Activated CD4-positive, alpha-beta T cell treated with anti-CD3 and anti-CD28 coated beads, Interleukin-2, Interleukin-6, amounts not matched to agents 100 ng/mL and 50 ng/mL, durations not matched to agents 16 hours and 8 hours (primary cell): ENCODE measurements around the gene MTUS2.

Experiments
- DNase-seq: peaks from one replicate; pipeline ENCODE4 v3.0.0-alpha.2; 2020

Gene MTUS2

DNA sequence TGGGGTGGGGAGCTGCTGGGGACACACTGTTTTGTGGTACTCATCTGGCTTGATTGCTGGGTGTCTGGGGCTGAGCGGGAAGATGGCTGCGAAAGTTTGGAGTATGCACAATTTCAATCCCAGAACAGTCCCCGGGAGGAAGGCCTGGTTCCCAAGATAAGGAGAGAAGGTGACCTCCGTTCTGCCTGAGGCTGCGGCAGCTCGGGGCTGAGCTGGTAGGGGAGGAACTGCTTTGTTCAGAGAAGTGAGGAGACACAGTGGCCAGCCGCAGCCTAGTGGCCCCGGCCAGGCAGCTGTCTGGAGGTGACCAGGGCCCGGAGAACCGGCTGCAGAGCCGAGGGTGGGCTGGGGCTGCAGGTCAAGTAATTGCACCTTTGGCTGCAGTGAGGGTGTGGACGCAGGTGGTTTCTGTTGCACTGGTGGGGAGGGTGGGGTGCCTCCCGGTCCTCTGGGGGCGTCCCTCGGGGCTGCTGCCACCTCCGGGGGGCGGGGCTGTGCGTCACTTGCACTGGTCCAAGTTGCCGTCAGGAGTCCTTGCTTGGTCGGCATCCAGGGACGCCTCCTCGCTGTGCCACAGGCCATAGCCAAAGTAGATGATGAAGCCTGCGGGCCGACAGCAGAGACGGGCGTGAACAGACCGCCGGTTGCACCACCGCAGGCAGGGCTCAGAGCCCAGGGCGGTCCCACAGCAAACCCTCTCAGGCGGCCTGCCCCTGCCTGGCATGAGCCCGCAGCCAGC lies 694.0 kb downstream of the MTUS2 start:
- no peak for DNase-seq

DNA sequence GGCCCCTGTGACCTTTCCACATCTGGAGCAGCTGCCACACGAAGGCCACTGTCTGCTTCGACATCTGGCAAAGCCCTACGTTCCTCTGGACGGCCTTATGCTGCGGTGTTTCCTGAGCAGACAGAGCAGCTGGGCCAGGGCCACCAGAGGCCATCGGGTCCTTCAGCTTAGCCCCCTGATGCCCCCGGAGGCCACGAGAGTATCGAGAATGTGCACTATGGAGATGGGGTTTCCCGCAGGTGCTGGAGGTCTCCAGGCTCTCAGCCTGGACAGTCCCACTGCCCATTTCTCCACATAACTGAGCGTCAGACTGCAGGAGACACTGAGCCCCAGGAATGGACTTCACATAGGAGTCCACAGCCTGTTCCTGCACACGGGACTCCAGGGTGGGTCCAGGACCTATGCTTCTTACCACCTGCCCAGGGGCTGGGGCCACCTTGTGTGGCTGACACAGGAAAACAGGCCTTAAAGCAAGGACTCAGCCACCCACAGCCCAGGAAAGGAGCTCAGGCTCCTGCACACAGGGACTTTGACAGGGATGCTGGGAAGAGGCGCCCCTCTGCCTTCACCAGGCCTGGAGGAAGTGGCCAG lies 694.7 kb downstream of the MTUS2 start:
- no peak for DNase-seq

DNA sequence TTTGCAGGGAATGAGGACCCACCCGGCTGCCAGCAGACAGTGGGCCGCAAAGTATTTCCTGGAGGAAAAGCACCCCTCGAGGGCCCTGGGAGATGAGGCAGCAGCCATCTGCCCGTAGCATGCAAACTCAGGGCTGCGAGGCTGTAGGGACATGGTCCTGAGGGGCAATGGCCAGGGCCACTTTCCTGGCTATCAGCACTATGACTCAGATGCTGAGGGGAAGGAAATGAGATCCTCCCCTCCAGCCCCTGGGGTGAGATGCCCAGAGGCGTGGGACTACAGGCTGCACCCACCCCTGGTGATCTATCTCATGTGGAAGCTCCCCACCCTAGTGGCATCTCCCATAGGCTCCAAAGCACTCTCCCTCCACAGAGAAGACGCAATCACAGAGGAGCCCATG lies 695.2 kb downstream of the MTUS2 start:
- DNase-seq = no peak

DNA sequence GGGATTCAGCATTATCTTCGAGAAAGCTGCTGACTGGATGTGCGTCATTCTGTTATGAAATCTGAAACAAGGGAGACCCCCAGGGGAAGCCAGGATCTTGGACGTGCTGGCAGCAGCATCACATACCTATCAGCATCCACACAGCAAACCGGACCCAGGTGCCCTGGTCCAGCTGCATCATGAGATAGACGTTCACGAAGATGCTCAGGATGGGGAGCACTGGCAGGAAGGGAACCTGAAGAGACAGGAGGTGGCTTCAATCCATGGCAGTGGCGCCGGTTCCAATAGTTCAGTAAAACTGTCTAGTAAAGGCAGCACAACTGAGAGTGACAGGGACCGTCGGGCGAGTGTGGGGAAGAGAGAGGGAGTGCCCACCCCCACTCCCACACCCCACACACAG lies 695.9 kb downstream of the MTUS2 start:
- DNase-seq = no peak

DNA sequence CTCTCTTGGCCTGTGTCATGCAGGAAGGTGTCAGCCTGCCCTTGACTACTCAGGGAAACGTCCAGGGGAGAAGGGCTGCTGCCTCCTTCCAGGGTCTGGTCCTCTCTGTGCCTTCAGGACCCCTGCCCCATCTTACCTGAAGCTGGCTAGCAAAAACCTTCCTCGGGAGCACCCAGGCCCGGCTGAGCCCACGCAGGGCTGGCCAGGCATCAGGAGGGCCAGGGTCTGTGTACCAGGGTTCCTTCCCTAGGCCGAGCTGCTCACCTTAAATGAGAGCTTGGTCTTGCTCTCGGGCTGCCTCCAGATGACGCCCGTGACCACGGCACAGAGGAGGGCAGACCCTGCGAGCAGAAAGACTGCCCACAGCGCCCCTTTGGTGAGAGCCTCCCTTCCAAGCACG lies 696.7 kb downstream of the MTUS2 start:
- DNase-seq = no peak

DNA sequence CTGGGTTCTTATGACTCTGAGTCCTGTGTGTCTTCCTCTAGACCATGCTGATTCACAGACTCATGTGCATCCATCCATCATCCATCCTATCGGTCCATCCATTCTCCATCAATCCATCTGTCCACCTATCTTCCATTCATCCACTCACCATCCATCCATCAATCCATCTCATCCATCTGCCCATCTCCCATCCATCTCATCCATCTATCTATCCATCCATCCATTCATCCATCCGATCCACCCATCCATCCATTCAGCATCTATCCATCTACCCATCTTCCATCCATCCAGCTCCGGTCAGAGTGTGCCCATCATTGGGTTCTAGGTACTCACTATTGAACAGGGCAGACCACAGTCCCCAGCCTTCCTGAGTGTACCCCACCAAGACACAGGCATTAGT lies 699.8 kb downstream of the MTUS2 start:
- DNase-seq = no peak

DNA sequence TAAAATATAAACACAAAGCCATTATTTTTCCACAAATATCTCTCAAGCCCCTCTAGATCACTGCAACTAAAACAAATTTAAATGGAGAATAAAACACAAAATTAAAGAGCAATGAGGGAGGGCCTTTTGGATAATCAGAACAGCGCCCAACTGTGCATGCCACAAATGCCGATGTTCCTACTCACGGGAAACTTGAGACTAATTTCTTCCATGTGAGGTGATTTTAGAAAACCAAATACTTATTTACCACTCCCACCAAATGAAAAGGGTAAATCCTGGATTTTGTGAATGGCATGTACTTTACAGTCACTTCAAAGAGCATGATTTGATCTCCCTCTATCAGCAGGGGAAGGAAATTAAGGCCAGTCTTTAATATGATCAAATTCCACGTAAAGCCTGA lies 700.5 kb downstream of the MTUS2 start:
- no peak for DNase-seq

DNA sequence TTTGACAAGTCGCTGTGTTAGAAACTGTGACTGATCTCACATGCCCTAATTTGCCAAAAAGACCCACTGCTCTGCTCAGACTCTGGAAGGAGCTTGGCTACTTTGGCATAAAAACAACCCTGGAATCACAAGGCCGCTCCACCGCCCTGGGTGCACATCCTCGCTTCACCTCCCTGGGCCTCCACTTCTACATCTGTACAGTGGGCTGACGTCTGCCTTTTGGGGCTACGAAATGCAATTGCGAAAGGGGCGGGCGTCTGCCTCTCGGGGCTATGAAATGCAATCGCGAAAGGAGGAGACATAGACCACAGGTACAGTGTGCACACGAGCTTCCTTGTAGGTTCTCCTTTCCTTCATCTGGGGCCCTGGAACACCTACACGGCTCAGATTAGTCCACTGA lies 701.2 kb downstream of the MTUS2 start:
- no peak for DNase-seq

DNA sequence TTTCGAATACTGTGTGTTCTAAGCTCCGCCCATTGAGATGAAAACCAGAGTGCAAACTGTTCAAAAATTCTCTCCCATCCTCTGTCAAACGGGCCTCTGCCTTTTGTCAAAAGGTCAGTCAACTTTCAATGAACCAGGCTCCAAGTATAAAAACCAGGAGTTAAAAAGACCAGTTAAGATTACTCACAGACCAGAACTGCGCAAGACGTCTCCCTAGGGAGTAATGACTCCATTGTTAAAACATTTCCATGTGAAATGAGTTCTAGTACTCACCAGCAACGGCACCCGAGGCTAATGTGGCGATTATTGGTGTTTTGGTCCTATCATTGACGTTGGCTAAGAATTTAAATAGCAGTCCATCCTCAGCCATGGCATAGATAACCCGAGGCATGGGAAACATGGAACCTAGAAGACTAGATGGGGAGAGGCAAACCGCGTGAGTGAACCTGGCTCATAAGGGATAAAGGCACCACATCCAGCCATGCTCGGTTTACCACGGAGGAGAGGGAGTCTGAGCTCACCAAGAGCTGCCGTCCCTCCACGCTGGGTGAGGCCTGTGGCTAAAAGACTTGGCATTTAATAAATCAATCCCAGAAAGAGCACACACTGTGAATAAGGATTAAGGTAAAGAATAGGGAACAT lies 702.0 kb downstream of the MTUS2 start:
- DNase-seq = no peak

DNA sequence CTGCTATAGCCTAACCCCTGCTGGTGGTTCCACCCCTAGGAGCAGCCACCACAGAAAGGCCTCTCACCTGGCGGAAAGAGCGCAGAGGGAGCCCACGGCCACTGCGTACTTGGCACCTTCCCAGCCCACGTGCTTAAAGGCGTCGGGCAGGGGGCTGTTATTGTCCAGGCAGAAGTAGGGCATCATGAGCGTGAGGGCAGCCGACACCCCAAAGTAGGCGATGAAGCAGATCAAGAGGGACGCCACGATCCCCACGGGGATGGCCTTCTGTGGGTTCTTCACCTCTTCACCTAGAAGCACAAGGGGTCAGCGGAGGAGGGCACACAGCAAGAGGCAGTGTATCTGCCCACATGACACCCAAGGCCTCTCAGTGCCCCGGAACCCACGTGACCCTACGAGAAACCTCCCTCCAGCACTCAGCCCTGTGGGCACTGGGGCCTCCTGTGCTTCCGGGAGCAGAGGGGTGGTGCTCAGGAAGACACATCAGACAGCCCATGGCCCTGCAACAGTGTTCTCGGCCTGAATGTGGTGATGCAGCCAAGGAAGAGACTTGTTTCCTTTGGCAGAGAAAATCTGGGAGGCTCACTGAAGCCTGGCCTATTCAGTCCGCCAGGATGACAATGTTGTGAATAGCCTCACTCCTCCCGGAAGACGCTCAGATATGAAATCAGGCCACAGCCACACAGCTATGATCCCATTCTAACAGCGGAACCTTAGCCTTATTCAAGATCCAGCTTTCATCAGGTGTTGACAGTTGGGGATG lies 703.2 kb downstream of the MTUS2 start:
- DNase-seq = no peak

DNA sequence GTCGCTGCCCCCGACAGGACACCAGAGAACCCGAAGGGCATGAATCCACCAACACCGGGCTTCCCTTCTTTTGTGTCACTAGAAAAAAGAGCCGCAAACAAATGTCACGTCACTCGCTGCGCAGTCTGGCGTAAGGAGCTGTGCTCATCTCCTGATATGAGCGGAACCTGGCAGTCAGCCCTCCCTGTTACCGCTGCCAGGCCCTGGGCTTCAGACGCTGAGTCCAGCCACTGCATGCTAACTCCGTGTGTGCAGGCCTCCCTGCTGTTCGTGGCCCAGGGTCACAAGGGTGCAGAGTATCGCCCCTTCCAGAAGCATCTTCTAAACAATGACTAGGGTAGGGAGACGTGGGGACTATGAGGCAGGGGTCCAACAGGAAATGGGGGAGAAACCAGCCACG lies 704.0 kb downstream of the MTUS2 start:
- DNase-seq = no peak

DNA sequence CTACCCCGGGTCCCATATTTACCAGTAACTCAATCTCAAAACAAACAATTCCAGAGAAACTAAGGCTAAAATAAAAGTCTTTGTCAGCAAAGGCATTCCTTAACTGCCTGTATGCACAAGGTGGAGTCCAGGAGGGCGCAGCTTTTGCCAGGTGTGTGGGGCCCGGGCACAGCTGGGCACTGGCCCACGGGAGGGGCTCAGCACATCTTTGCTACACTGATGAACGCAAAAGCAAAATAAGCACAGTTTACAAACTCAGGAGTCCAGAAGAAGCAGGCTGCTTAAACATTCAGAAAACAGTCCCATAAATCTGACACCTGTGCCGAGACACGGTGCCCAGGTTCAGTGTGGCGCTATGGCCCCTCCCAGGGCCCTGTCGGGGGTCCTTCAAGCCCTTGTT lies 704.5 kb downstream of the MTUS2 start:
- DNase-seq = no peak

DNA sequence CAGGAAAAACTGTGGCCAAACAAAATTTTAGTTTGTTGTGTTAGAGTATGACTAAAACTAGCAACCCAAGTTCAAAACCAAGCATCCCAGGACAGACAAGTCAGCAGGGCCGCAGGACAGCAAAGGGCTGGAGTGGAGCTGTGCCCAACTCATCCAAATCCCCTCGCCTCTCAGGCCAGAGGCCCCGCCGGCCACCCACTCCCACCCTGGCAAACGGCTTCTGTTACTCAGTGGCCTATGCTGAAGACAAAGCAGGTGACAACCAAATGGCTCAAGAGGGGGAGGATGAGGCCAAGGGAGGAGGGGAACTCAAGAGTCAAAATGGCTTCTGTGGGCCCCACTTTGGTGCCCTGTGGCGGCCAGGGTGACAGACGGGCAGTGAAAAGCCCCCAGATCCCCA lies 705.6 kb downstream of the MTUS2 start:
- DNase-seq = no peak

DNA sequence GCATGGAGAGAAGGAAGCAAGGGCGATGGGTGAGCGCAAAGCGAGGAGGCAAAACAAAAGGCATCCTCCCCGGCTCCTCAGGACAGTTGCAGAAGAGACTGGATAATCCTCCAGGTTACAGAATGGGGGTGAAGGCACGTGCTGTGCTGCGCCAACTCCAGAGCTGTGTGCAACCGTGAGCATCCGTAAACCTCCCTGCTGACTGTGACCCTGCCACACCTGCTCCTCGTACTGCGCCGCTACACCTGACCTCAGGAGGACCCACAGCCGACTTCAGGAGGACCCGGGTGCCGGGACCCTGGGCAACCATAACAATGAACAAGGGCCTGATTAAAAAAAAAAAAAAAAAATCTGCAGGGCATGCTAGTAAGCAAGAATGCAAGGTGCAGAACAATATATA lies 706.6 kb downstream of the MTUS2 start:
- DNase-seq = no peak

DNA sequence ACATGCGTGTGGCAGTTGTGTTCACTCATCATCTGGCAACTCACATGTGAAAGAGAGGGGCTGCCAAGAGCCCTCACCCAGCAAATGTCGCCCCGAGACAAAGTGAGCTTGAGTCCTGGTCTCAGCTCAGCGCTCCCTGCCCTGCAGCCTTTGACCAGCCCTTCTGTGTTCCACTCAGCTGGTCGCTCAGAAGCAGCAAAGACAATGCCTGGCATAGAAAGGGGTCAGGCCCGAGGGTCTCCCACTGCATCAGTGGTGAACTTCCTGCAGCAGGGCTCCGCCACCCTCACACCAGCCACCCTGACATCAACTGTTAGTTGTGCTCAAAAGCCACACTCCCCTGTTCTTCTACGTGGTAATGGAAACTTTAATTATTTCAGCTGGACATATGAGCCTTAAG lies 707.4 kb downstream of the MTUS2 start:
- no peak for DNase-seq

DNA sequence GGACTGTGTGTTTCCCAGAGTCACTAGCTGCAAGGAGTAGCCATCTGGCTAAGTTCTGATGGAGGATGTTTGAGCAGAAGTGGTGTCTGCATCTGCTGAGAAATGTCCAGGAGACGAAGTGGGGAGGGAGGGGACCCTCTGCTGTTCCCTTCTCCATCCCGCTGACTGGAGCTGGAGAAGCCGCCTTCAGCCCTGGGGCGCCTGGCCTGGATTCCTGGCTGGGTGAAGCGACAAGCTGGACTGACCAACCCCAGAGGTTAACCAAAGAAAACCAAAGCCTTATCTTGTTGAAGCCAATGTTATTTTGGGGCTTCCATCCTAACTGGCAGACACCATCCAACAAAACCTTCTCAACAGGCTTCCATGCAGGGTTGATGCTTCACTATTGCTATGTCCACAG lies 707.8 kb downstream of the MTUS2 start:
- no peak for DNase-seq

DNA sequence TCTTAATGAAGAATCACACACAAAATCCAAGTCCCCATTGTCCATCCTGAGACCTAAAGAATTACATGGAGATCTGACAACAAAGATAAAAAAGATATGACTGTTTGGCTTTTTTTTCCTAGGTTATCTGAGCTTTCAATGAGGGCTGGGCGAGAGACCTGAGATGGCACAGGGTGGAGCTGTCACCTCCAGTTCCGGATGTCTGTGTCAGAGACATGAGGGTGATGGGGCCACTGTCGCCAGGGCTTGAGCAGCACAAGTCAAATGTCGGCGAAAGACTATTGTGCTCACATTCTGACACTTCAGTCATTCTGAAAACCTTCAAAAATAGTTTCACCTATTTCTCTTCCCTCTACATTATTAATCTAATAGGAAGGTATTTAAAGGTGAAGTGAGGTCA lies 709.6 kb downstream of the MTUS2 start:
- no peak for DNase-seq

DNA sequence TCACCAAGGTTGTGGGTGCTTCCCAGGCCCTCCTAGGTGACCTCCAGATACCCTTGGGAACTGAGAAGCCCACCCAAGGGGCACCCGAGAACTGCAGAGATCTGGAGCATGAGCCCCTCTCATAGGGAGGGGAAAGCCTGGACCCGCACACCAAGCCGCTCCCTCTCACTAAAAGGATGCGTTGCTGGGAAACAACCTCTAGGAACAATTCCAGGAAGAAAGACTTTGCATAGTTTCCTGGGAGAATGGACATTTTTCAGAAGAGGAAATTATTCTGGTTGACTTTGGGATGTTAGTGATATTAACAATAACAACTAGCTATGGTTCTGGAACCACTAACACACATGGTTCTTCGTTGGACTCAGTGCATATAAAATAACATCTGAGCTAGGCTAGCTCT lies 710.8 kb downstream of the MTUS2 start:
- DNase-seq = no peak

DNA sequence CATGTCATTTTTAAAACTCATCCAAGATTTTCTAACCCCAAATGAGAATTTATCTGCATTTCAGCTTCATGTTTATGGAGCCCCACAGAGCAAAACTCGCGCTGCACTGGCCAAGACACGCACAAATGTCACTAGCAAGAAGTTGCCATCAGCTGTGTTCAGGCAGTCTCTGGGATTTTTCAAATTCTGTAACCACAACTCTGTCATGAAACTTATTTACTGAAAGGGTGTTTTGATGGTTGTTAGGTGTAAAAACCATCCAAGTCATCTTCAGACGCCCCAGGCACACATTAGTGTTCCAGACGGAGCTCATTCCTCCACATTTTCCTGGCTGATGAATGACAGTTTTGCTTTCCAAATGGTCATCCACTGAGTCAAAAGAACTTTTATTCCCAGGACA lies 712.0 kb downstream of the MTUS2 start:
- DNase-seq = no peak

DNA sequence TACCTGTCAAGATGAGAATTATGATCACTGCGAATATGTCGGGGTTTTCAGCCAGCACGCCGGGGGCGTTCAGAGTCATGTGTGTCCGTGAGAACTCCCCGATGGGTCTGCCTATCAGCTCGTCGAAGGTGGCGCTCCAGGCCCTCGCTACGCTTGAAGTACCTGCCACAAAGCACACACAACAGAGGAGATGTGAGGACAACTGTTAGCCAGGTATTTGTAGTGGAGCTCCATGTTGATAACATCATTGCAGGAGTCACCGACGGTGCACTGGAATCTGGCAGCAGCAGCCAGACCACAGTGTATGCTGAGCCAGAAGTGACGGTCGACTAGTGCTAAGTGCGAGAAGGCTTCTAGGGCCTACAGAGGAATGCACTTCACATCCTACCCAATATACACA lies 712.7 kb downstream of the MTUS2 start:
- DNase-seq = no peak

DNA sequence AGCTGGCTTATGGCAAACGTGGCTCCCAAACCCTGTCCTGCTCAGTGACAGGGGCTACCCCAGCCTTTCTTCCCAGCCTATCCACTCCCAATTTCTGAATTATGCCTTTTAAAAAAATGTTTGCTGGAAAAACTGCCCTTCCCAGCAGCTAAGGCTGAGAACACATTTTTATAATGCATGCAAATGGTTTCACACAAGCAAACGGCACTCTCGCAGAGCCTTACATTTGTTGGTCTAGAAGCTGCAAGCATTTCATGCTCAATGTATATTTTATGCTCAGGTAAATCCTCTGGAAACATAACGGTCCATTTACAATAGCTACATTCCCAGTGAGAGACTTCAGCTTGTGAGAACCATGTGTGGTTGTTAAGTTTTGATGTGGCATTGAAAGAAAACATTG lies 713.9 kb downstream of the MTUS2 start:
- no peak for DNase-seq

DNA sequence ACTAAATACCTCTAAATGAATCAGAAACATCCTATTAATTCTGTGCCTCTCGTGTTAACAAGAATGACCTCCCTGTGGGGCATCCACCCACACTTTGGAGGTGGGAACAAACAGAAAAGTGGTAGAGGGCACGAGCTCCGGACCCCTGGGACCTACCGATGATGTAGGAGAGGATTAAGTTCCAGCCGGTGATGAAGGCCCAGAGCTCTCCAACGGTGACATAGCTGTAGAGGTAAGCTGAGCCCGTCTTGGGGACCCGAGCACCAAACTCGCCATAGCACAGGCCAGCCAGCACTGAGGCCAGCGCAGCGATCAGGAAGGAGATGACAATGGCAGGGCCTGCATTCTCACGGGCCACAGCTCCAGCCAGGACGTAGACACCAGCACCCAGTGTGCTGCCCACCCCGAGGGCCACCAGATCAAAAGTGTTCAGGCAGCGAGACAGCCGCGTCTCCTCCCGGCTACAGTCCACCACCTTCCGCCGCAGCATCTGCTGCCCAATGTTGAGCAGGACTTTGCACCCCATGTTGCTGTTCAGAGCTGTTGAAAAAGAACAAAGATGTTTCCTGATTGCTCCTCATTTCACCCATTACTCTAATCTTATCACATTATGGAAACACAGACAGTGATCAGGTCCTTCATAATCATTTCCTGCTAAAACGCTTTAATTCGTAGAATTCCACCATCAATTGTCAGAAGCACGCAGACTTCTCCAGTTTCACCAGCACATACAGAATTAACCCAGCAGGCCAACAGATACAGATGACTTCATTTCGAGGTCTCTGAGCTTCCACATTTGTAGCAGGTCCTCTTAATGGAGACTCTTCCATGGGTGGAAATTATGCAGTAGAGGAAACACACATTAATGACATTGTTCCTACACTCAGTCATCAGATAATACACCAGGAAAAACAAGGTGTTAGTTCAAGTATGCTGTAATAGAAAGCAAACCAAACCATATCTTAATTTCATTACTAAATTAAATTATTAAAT lies 715.8 kb downstream of the MTUS2 start:
- no peak for DNase-seq

DNA sequence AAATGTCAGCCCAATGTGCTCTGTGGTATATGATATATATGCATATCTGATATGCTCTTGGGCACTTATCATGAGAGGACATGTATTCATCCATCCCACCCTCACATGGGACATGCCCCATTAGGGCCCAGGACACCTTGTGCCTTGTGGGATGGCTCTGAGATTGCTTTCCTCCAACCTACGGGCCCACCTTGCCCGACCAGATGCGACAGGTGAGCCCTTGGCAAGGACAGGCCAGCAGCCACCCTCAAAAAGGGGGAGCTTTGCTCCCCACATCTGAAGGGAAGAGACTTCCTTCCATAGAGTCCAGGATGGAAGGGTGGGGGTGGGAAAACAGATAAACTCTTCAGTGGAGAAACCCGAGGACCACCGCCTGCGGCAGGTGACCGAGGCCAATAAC lies 716.7 kb downstream of the MTUS2 start:
- DNase-seq = no peak
